ENCODE measurements around the gene HRH1.
"Not testable (repeated sequence)": the region's sequence is repeated elsewhere in the genome, so short reads cannot be mapped to it uniquely, and the experiment has no call there.

HRH1 gene

GRCh38 chr3:11140713-11141104 is 13.6 kb upstream of the HRH1 start:
- no peak for DNase-seq (ENCODE audit: low read depth)

GRCh38 chr3:11143476-11143875 is 10.8 kb upstream of the HRH1 start:
- DNase-seq (ENCODE audit: low read depth) = no peak

- DNase-seq (ENCODE audit: low read depth) = no peak
Observed at GRCh38 chr3:11144996-11145395, 9.3 kb upstream of the HRH1 start.

- no peak for DNase-seq (ENCODE audit: low read depth)
Observed at GRCh38 chr3:11145888-11146287, 8.4 kb upstream of the HRH1 start.

DNA sequence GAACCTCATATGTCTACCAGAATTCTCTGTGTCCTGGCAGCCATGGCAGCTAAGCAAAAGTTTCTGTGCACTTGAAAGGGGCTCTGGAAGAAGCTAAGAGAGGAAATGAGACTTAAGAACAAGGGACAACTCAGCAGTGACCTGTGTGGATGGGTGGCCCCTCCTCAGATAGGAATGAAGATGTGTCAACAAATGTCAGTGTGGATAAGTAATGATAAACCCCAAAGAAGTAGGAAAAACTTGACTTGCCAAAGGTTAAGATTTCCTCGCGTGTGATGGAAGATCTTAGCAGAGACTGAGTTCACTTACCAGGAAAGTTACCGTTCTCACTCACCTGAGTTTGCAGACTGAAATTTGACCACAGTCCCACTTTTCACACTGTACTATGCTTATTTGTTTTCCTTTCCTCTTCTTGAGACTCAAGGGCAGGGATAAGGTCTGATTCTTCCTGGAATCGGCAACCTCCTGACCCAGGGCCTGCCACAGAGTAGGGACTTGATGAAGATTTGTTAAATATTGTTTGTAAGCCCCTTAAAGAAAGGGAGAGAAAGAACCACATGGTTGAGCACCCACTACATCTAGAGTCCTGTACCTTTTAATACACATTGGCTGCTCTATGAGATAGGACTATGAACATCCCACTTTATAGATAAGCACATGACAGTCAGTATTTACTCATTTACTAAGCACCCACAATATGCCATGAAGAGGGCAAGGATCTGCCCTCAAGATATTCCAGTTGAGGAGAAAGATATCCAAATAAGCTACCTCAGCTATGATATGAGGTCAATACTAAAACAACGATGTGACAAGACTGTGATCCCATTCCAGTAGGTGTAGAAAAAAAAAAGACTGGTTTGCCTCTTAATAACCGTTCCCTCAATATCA is 7.3 kb upstream of the HRH1 start:
- DNase-seq (ENCODE audit: low read depth) = no peak

DNA sequence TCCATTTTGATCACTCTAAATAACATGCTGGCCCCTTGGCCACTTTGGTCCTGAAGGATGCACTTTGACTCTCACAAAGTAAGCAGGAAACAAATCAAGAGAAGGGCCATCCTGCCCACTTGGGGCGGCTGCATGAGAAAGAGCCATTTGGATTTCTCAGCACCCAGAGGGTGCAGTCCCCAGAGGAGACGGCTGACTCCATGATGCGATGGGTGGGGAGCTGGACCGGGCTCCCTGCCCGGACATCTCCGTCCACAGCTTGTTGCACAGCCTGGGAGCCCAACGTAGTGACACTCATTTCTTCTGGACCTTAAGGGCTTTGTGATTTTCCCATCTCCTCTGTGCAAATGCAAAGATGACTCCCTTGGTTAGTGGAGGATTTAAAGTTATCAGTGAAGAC is 4.0 kb upstream of the HRH1 start:
- DNase-seq (ENCODE audit: low read depth) = no peak

- no peak for DNase-seq (ENCODE audit: low read depth)
Observed at GRCh38 chr3:11152301-11152700, 2.0 kb upstream of the HRH1 start.

DNA sequence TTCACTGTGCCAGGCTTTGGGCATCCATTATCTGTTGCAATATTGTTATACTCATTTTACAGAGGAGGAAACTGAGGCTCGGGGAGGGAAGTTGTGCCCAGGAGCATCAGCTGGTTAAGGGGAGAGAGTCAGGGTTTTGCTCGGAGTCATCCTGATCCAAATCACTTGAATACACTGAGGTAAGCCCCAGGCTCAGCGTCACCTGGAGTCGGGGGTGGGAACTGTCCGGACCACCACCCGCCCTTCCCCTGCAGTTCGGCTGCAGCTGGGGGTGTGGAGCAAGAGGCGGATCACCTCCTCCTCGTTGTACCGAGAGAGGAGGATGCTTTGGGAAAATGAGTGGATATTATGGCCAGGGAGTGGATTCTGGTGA is 646 bp downstream of the HRH1 start:
- no peak for DNase-seq (ENCODE audit: low read depth)

DNA sequence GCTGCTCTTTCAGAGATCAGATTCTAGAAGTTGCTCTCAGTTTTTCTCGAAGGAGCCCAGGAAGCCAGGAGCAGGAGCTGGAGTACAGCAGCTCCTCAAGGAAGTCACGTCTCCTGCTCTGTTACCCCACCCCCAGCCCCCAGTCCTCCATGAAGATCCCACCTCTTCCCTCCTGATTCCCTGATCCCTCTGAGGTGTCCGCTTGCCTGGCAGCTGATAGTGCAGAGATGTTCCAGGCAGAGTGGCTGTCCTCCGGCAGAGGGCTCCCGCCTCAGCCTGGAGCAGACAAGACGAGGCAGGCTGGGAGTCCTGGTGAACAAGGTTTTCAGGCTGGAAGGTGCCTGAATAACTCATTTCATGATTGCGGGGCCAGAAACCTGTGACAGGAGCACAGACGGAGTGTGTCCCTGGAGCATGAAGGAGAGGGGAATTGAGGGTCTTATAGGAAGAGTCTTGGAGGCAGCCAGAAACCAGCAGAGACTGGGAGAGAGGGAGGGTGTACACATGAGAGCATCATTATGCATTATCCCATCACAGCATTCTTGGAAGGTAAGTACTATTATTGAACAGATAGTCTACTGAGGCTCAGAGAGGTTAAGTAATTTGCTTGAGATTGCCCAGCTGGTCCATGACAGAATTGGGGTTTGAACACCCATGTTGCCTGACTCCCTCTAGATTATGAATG is 1.2 kb downstream of the HRH1 start:
- no peak for DNase-seq (ENCODE audit: low read depth)

DNA sequence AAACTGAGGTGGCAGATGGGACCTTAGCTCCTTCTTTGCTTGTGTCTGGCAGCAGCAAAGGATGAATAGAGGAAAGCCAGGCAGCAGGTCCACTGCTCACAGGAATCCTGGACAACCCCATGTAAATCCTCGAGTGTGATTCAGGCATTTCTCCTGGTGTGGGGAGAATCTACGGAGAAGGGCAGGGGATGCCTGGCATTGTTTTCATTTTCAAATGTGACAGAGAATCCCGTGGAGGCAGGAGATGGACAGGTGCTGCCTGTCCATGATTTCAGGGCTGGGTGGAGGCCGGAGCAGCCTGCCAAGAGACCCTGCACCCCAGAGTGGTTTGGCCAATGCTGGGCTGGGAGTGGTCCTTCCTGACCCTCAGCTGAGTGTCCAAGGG is 1.7 kb downstream of the HRH1 start:
- no peak for DNase-seq (ENCODE audit: low read depth)

DNA sequence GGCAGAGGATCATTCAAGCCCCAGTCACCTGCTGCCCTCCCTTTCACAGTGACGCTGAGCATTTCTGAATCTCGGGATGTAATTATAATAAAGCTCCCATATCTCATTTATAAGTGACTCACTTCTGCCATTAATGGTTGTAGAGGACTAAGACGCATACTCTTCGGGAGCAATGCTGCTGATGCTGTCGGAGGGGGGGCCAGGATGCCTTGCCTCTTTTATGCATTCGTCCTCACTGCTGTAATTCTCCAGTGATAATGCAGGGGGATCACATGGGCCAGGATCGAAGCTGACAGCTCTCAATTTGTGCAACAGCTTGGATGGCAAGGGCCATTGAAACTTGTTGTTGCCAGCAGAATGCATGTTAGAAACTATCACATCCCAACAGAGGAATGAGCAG is 3.1 kb downstream of the HRH1 start:
- no peak for DNase-seq (ENCODE audit: low read depth)

DNA sequence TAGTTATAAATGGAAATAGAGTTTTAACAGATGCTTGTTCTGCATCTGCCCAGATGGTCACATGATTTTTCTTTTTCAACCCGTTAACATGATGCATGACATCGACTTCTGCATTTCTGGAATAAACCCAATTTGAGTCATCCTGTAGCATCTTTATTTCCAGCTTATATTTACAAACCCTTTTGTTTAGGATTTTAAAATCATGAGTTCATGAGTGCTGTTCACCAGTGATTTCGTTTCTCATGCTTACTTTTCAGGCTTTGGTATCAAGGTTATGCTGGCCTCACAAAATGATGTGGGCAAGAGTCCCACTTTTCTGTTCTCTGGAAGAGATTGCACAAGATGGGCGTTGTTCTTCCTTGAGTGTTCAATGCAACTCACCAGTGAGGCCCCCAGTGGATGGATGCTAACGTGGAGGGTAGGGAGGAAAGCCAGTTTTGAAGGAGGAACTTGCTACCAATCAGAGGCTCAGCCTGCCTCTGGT is 5.2 kb downstream of the HRH1 start:
- DNase-seq (ENCODE audit: low read depth) = no peak

- no peak for DNase-seq (ENCODE audit: low read depth)
Observed at GRCh38 chr3:11161666-11162065, 7.4 kb downstream of the HRH1 start.

- DNase-seq (ENCODE audit: low read depth) = no peak
Observed at GRCh38 chr3:11162401-11163345, 8.4 kb downstream of the HRH1 start.

GRCh38 chr3:11164607-11165006 is 10.3 kb downstream of the HRH1 start:
- no peak for DNase-seq (ENCODE audit: low read depth)

- no peak for DNase-seq (ENCODE audit: low read depth)
Observed at GRCh38 chr3:11165476-11165875, 11.2 kb downstream of the HRH1 start.

DNA sequence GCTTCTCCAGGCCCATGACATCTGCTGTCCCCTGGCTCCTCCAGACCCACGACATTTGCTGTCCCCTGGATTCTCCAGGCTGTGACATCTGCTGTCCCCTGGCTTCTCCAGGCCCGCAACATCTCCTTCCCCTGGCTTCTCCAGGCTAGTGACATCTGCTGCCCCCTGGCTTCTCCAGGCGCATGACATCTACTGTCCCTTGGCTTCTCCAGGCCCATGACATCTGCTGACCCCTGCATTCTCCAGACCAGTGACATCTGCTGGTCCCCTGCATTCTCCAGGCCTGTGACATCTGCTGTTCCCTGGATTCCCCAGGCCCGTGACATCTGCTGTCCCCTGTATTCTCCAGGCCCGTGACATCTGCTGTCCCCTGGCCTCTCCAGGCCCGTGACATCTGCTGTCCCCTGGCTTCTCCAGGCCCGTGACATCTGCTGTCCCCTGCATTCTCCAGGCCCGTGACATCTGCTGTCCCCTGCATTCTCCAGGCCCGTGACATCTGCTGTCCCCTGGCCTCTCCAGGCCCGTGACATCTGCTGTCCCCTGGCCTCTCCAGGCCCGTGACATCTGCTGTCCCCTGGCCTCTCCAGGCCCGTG is 12.6 kb downstream of the HRH1 start:
- not testable (repeated sequence) for DNase-seq (ENCODE audit: low read depth)

DNA sequence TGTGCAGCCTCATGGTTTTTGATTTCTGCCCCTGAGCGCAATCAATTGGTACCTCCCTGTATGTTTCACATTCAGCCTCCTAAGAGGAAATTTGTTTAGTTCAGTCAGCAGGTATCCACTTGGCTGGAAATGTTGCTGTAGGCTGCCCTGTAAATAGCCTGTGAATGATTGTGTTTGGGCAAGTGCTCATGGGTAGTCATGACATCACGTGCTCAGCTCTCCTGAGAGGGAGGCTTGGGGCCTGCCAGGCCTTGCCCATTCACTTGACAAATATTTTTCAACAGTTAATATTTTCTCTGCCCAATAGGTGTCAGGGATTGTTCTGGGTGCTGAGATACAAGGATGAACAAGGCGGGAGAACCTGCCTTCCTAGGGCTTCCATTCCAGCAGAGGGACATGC is 13.3 kb downstream of the HRH1 start:
- no peak for DNase-seq (ENCODE audit: low read depth)

GRCh38 chr3:11168406-11168805 is 14.1 kb downstream of the HRH1 start:
- no peak for DNase-seq (ENCODE audit: low read depth)

DNA sequence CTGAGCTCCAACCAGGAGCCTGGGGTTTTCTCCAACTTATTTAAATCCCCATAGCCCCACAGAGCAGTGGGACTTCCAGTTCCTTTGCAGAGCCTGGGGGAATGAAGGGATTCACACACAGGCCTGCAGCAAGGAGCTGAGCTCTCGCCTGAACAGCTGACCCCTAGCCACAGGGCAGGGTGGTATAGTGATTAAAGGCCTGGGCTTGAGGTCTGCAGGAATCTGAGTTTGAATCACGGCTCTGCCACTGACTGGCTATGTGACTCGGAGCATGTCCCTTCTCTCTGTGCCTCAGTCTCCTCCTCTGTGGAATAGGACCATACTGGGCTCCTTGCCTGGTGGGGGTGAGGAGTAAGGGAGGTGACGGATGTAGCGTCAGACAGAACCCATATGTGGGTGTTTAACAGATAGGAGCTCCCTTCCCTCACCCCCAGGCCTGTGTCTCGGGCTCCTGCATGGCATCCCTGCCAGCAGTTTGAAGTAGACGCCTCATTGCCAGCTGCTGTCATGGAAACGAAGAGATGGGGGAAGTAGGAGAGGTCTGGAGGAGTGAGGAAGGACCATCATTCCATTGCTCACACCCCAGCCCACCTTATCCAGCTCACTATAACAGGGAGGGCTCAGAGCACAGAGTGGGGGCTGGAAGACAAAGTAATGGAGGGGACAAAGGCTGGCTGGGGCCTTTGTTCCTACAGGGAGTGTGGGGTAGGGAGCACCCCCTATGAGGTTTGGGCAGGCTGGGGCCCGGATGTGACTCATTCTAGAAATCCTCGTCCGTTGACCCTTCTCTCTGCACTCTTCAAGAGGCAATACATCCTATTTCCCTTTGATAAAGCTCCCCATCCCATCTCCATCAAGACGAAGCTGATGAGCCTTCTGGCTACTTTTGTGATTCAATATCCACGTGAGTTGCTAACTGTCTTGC is 14.8 kb downstream of the HRH1 start:
- DNase-seq (ENCODE audit: low read depth) = no peak
